Liver (tissue), 9 donors: ENCODE measurements around the gene PDRG1. TPM values are rescaled to one million over a fixed set of nuclear protein-coding genes. Genes with fewer than 3 reads are reported as not detected.

ENCODE experiments used
- DNase-seq: peaks from one replicate; pipeline ENCODE4 v3.0.0-alpha.2; 2017; ENCODE audit warnings: low spot score
- H3K27ac ChIP-seq, 2 donors: one replicate each; pipeline ENCODE4 v1.7.0; 2013; ENCODE audit warnings: inconsistent platforms in 2 of 2, low read length in 2 of 2, control low read depth in 1 of 2, low read depth in 1 of 2, mild to moderate bottlenecking in 1 of 2
- H3K27me3 ChIP-seq, 4 donors: one replicate each; pipeline versions ENCODE4 v1.6.1 to v1.7.0; 2013; ENCODE audit warnings: low read length in 3 of 4, inconsistent platforms in 1 of 4, mild to moderate bottlenecking in 1 of 4, moderate library complexity in 1 of 4; ENCODE audit not compliant: control insufficient read depth in 4 of 4, insufficient read depth in 4 of 4
- H3K36me3 ChIP-seq, 4 donors: one replicate each; pipeline versions ENCODE4 v1.6.1 to v1.7.0; 2013; ENCODE audit warnings: low read length in 3 of 4, mild to moderate bottlenecking in 3 of 4, low read depth in 1 of 4, moderate library complexity in 1 of 4; ENCODE audit not compliant: control insufficient read depth in 4 of 4, insufficient read depth in 3 of 4
- H3K4me1 ChIP-seq, 4 donors: one replicate each; pipeline versions ENCODE4 v1.6.1 to v1.7.0; 2013; ENCODE audit warnings: low read length in 3 of 4, mild to moderate bottlenecking in 3 of 4, moderate library complexity in 1 of 4; ENCODE audit not compliant: control insufficient read depth in 4 of 4, insufficient read depth in 4 of 4
- H3K4me3 ChIP-seq, 3 donors: one replicate each; pipeline versions ENCODE4 v1.6.1 to v1.7.0; 2013; ENCODE audit warnings: low read length in 3 of 3, control low read depth in 1 of 3, low read depth in 1 of 3, mild to moderate bottlenecking in 1 of 3
- H3K9ac ChIP-seq, 2 donors: one replicate each; pipeline ENCODE4 v1.7.0; 2013; ENCODE audit warnings: low read length in 2 of 2, mild to moderate bottlenecking in 2 of 2, moderate library complexity in 2 of 2, control low read depth in 1 of 2, low read depth in 1 of 2
- H3K9me3 ChIP-seq, 4 donors: one replicate each; pipeline versions ENCODE4 v1.6.1 to v1.7.0; 2013; ENCODE audit warnings: low read length in 3 of 4; ENCODE audit not compliant: control insufficient read depth in 4 of 4
- ATF3 ChIP-seq: IDR thresholded peaks from 2 replicates; pipeline ENCODE4 v1.6.1; 2016; ENCODE audit warnings: antibody characterized with exemption
- CTCF ChIP-seq: fragments of 150-350 bp; IDR thresholded peaks from 2 replicates; pipeline ENCODE4 v1.5.1; 2017; ENCODE audit warnings: improper control_type of control experiment, low read depth, low read length; ENCODE audit not compliant: missing input control
- EGR1 ChIP-seq, 2 donors: IDR thresholded peaks; 2 replicates each; pipeline ENCODE4 v1.6.1; 2016 to 2018; ENCODE audit warnings: antibody characterized with exemption in 2 of 2, low read depth in 2 of 2
- FOXA1 ChIP-seq: IDR thresholded peaks from 2 replicates; pipeline ENCODE4 v1.6.1; 2016; ENCODE audit warnings: antibody characterized with exemption
- FOXA2 ChIP-seq: IDR thresholded peaks from 2 replicates; pipeline ENCODE4 v1.6.1; 2016; ENCODE audit warnings: antibody characterized with exemption
- GABPA ChIP-seq, 2 donors: IDR thresholded peaks in 1 of 2; conservative IDR thresholded peaks in 1 of 2; 2 replicates each; pipeline ENCODE4 v1.6.1; 2016; ENCODE audit warnings: antibody characterized with exemption in 2 of 2, mild to moderate bottlenecking in 1 of 2, moderate library complexity in 1 of 2
- HNF4A ChIP-seq, 2 donors: conservative IDR thresholded peaks; 2 replicates each; pipeline ENCODE4 v1.6.1; 2016; ENCODE audit warnings: antibody characterized with exemption in 2 of 2, mild to moderate bottlenecking in 2 of 2
- HNF4G ChIP-seq: IDR thresholded peaks from 2 replicates; pipeline ENCODE4 v1.6.1; 2016; ENCODE audit warnings: antibody characterized with exemption
- JUND ChIP-seq, 2 donors: IDR thresholded peaks; 2 replicates each; pipeline ENCODE4 v1.6.1; 2016; ENCODE audit warnings: antibody characterized with exemption in 2 of 2
- MAX ChIP-seq: IDR thresholded peaks from 2 replicates; pipeline ENCODE4 v1.6.1; 2016; ENCODE audit warnings: antibody characterized with exemption
- NR2F2 ChIP-seq: IDR thresholded peaks from 2 replicates; pipeline ENCODE4 v1.6.1; 2016; ENCODE audit warnings: antibody characterized with exemption
- RAD21 ChIP-seq, 2 donors: IDR thresholded peaks; 2 replicates each; pipeline ENCODE4 v1.6.1; 2016; ENCODE audit warnings: antibody characterized with exemption in 2 of 2, mild to moderate bottlenecking in 2 of 2
- REST ChIP-seq: IDR thresholded peaks from 2 replicates; pipeline ENCODE4 v1.6.1; 2016; ENCODE audit warnings: antibody characterized with exemption, mild to moderate bottlenecking
- RXRA ChIP-seq, 2 donors: IDR thresholded peaks; 2 replicates each; pipeline ENCODE4 v1.6.1; 2017 to 2018; ENCODE audit warnings: antibody characterized with exemption in 2 of 2, mild to moderate bottlenecking in 1 of 2
- SP1 ChIP-seq: IDR thresholded peaks from 2 replicates; pipeline ENCODE4 v1.6.1; 2018; ENCODE audit warnings: antibody characterized with exemption, mild to moderate bottlenecking
- TAF1 ChIP-seq: conservative IDR thresholded peaks from 2 replicates; pipeline ENCODE4 v1.6.1; 2016; ENCODE audit warnings: antibody characterized with exemption, mild to moderate bottlenecking
- WGBS: extraction: QIAGEN DNeasy Blood & Tissue Kit; methylation state at CpG from one replicate; pipeline ENCODE4 v1.1.7; 2013; 5-methylcytosine and 5-hydroxymethylcytosine counted together
- polyA plus RNA-seq, 2 donors: library from polyadenylated mRNA; stranded (reverse) in 1 of 2; unstranded in 1 of 2; fragments of 200-250 nt in 1 of 2; fragments of >200 nt in 1 of 2; fragmentation: Nextera tagmentation in 1 of 2; extraction: Ambion mirVana in 1 of 2; gene quantifications; one replicate each; pipeline versions ENCODE4 v1.2.1 to v1.2.3, GENCODE V29; 2013 to 2015
- total RNA-seq, 2 donors: library from RNA; depleted of rRNA; stranded (reverse); fragments of >200 nt; gene quantifications; one replicate each; pipeline ENCODE4 v1.2.3, GENCODE V29; 2014
- TF ChIP-seq, protein P1 (sequence below): IDR thresholded peaks from 2 replicates; pipeline ENCODE4 v1.6.1; 2016; ENCODE audit warnings: antibody characterized with exemption
- donor health status: healthy.
- donor health status: healthy.
- donor health status: healthy.
- donor health status: healthy.
- donor health status: healthy.

The PDRG1 gene
- total and polyA plus RNA-seq, 4 donors = 2.2 to 8.0 (median 3.6) TPM

DNA sequence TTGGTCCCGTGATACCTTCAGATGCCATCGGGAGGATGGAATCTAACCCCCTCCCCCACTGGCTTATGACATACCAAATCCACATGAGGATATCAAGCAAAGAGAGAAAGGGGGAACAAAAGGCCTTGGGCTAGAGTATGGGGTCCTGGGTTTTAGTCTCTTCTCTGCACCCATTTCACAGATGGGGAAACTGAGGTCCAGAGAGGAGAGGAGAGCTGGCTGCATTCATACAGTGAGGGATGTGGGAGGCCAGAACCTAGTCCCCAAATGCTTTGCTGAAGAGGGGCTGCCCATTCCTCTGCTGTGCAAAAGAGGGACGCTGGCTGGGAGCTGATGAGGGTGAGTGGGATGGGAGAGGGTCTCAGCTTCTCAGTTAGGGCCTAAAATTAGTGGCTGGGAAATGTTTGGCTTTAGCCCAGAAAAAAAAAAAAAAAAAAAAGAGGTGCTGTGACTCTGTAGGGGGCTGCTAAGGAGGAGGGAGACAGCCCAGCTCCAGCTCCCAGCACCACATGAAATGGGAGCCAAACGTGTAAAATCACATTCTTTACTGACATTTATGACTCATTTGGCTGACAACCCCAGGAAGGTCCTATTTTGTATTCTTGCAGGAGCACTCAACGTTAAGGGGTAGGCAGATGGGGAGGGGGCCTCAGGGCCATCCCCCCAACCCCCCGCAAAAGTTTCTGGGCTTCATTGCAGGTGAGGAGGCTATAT is 28.0 kb upstream of the PDRG1 start:
- TF ChIP-seq HNF4A (conservative IDR thresholded peaks at IDR 0.05) = no peak
- no peak overlapping the region for H3K9ac ChIP-seq
- DNase-seq = no peak
- H3K27me3 ChIP-seq = peaks cover 0 to 4% (median 1%) of the 10 kb centered on the region in 4 donors
- H3K4me3 ChIP-seq = no peak overlapping the region
- no peak overlapping the region for H3K27ac ChIP-seq
- no peaks in the 10 kb centered on the region for H3K36me3 ChIP-seq
- no peaks in the 10 kb centered on the region for H3K4me1 ChIP-seq
- peaks cover 0 to 2% (median 0%) of the 10 kb centered on the region in 4 donors for H3K9me3 ChIP-seq
- WGBS = 68% methylated on average over 6 of the region's 6 CpGs

- no peak for TF ChIP-seq RAD21 (IDR thresholded peaks at IDR 0.05)
- no peak for TF ChIP-seq SP1
- TF ChIP-seq NR2F2 = no peak
- no peak for TF ChIP-seq MAX
- no peak for TF ChIP-seq RXRA (IDR thresholded peaks at IDR 0.05)
- TF ChIP-seq REST = no peak
- no peak for TF ChIP-seq FOXA1
- no peak for TF ChIP-seq JUND (IDR thresholded peaks at IDR 0.05)
- TF ChIP-seq GABPA (IDR thresholded peaks at IDR 0.05 in 1 of 2, conservative IDR thresholded peaks at IDR 0.05 in 1 of 2) = no peak
- TF ChIP-seq ATF3 = no peak
- TF ChIP-seq, protein P1, sequence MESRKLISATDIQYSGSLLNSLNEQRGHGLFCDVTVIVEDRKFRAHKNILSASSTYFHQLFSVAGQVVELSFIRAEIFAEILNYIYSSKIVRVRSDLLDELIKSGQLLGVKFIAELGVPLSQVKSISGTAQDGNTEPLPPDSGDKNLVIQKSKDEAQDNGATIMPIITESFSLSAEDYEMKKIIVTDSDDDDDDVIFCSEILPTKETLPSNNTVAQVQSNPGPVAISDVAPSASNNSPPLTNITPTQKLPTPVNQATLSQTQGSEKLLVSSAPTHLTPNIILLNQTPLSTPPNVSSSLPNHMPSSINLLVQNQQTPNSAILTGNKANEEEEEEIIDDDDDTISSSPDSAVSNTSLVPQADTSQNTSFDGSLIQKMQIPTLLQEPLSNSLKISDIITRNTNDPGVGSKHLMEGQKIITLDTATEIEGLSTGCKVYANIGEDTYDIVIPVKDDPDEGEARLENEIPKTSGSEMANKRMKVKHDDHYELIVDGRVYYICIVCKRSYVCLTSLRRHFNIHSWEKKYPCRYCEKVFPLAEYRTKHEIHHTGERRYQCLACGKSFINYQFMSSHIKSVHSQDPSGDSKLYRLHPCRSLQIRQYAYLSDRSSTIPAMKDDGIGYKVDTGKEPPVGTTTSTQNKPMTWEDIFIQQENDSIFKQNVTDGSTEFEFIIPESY = no peak
- TF ChIP-seq TAF1 = no peak
- no peak for TF ChIP-seq CTCF
- TF ChIP-seq HNF4A (conservative IDR thresholded peaks at IDR 0.05) = no peak
- no peak for TF ChIP-seq HNF4G
- no peak for TF ChIP-seq FOXA2
- no peak for TF ChIP-seq EGR1 (IDR thresholded peaks at IDR 0.05; ENCODE audit: low read depth in 2 of 2)
Measured at GRCh38 chr20:31977080-31977479, 25.2 kb upstream of the PDRG1 start.

More at GRCh38 chr20:31977080-31977479, 25.2 kb upstream of the PDRG1 start:
- WGBS = 92% methylated on average over 4 of the region's 4 CpGs
- H3K27me3 ChIP-seq = peaks cover 0 to 4% (median 2%) of the 10 kb centered on the region in 4 donors
- H3K27ac ChIP-seq = no peak overlapping the region
- H3K4me3 ChIP-seq = no peak overlapping the region
- no peaks in the 10 kb centered on the region for H3K4me1 ChIP-seq
- no peak overlapping the region for H3K9ac ChIP-seq
- no peaks in the 10 kb centered on the region for H3K36me3 ChIP-seq
- DNase-seq = no peak
- H3K9me3 ChIP-seq = peaks cover 0 to 2% (median 0%) of the 10 kb centered on the region in 4 donors
